ENCODE results near the gene ARHGDIA. TPM values are rescaled to one million over a fixed set of nuclear protein-coding genes. Genes with fewer than 3 reads are reported as not detected.

ARHGDIA gene
- total and polyA plus RNA-seq, 2 of the 8 experiments (the other 6 are each of a cell fraction or from before 2014, with no cell fraction given) = 62.4 to 217 TPM

GRCh38 chr17:81821603-81822311 lies 49.4 kb downstream of the ARHGDIA start:
- no peak overlapping the region for H2AFZ ChIP-seq (ENCODE audit: low read length)
- H2AK5ac ChIP-seq (ENCODE audit: low read depth, low read length) = no peak overlapping the region
- H2BK5ac ChIP-seq (ENCODE audit: low read depth, low read length) = no peak overlapping the region
- no peak overlapping the region for H3K4ac ChIP-seq (replicated peaks; ENCODE audit: insufficient read length, low read depth, low read length)
- H3K18ac ChIP-seq (ENCODE audit: extremely low read depth, low read length) = no peak overlapping the region
- H3K9me3 ChIP-seq (ENCODE audit: insufficient read depth in 2 of 2, low read depth in 1 of 2, low read length in 1 of 2) = no peaks in the 10 kb centered on the region
- peaks cover 0 to 16% (median 9%) of the 10 kb centered on the region in 4 experiments; a peak in 6 of 7 replicates for H3K4me1 ChIP-seq (replicated peaks in 1 of 4; ENCODE audit: control insufficient read depth in 3 of 4, insufficient read depth in 4 of 4, low read length in 3 of 4)
- 86% methylated on average over 19 of the region's 20 CpGs; no CpG with 5 or more reads in 1 of the 2 experiments for WGBS, 2 experiments (ENCODE audit: extremely low coverage in 1 of 2, insufficient coverage in 1 of 2, insufficient read length in 1 of 2, insufficient replicate concordance in 2 of 2, low coverage in 1 of 2, low lambda C conversion rate in 2 of 2, missing lambda C conversion rate in 1 of 2)
- H3K14ac ChIP-seq (ENCODE audit: insufficient read length) = no peak overlapping the region
- POLR2A ChIA-PET (ENCODE audit: partially characterized antibody) = interaction anchor here (0.7 to 1.9 kb wide), 10 partner anchors 12 to 99 kb away, joined by 3 to 11 read pairs (median 4); partner anchors contain the start of genes ARHGDIA and MCRIP1
- no peak overlapping the region for H2BK15ac ChIP-seq (ENCODE audit: low read length)
- H2BK12ac ChIP-seq (ENCODE audit: low read depth, low read length) = no peak overlapping the region
- no peaks in the 10 kb centered on the region for H3K23me2 ChIP-seq (ENCODE audit: low read depth, low read length)
- H4K5ac ChIP-seq (ENCODE audit: insufficient read length, low read depth, low read length) = no peak overlapping the region
- H3K4me3 ChIP-seq (ENCODE audit: extremely low read depth in 1 of 4, insufficient read depth in 2 of 4, low read depth in 3 of 4, low read length in 4 of 4) = no peak overlapping the region
- peaks cover 4 to 10% of the 10 kb centered on the region in 2 experiments for H4K20me1 ChIP-seq (replicated peaks in 1 of 2; ENCODE audit: control insufficient read depth in 1 of 2, insufficient read depth in 2 of 2, low read length in 2 of 2)
- H3K79me1 ChIP-seq (ENCODE audit: low read depth, low read length) = peaks cover 2% of the 10 kb centered on the region; the same call in 1 of the 2 replicates
- H4K91ac ChIP-seq (replicated peaks; ENCODE audit: insufficient read length, low read length) = no peak overlapping the region
- H3K36me3 ChIP-seq (ENCODE audit: control insufficient read depth in 2 of 4, insufficient read depth in 4 of 4, low read length in 3 of 4) = no peaks in the 10 kb centered on the region
- no peaks in the 10 kb centered on the region for H3K27me3 ChIP-seq (replicated peaks in 1 of 4; ENCODE audit: control insufficient read depth in 3 of 4, extremely low read depth in 1 of 4, insufficient read depth in 3 of 4, low read length in 3 of 4)
- no peak overlapping the region for H3K23ac ChIP-seq (ENCODE audit: insufficient read length)
- CTCF ChIA-PET (ENCODE audit: partially characterized antibody) = interaction anchor here (0.6 to 2.5 kb wide), 15 partner anchors 9 to 557 kb away, joined by 3 to 19 read pairs (median 5); partner anchors contain the start of gene PPP1R27
- no peak overlapping the region for H2BK20ac ChIP-seq (ENCODE audit: low read length)
- DNase-seq (ENCODE audit: low read depth in 1 of 2, low spot score in 2 of 2) = peak in 1 of 2 experiments; percentile 80
- H3K56ac ChIP-seq (replicated peaks; ENCODE audit: insufficient read length, low read depth, low read length) = no peak overlapping the region
- peaks cover 0 to 3% of the 10 kb centered on the region in 2 experiments; a peak in 1 of 4 replicates for H3K79me2 ChIP-seq (ENCODE audit: control insufficient read depth in 1 of 2, insufficient read depth in 2 of 2, low read length in 2 of 2)
- H3K4me2 ChIP-seq (ENCODE audit: insufficient read depth in 1 of 2, low read depth in 2 of 2, low read length in 2 of 2) = no peak overlapping the region
- no peak overlapping the region for H2BK120ac ChIP-seq (replicated peaks; ENCODE audit: low read depth, low read length)
- no peak overlapping the region for H3K9ac ChIP-seq (replicated peaks in 1 of 4; ENCODE audit: extremely low read depth in 1 of 4, low read depth in 3 of 4, low read length in 3 of 4)
- H3K27ac ChIP-seq (ENCODE audit: low read depth, low read length) = no peak overlapping the region
- no peak overlapping the region for H4K8ac ChIP-seq (ENCODE audit: extremely low read depth, insufficient read depth, low read length)
- no peak for FAIRE-seq
- TF ChIP-seq RAD21 (IDR thresholded peaks at IDR 0.05 in 1 of 2, conservative IDR thresholded peaks at IDR 0.05 in 1 of 2; ENCODE audit: low read depth in 2 of 2, low read length in 2 of 2) = peak in 1 of 2 experiments; percentile 42; a peak in 2 of 4 replicates
